ENCODE results near the gene WWOX.
A peak's percentile ranks its signal among the peaks of the same experiment; 100 is the strongest.

Gene WWOX

DNA sequence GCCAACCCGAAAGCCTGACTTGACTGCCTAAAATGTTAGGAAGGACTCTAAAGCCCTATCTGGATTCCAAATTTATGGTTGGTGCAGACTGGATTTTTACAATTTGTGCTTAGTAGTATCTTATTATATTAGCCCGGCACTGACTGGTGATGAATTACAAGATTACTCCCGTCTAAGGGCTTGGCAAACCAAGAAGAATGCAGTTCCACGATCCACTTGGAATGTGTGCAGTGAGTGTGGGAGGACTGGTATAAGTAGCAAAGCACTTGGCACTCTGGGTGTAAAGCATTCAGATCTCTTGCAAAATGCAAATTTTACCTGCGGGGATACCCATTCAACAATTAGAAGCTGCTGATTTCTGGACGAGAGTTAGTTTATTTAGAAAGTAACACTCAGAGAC lies 961.7 kb downstream of the WWOX start:
- no peak overlapping the region for H3K9ac ChIP-seq (ENCODE audit: low read length in 2 of 2)
- no peaks in the 10 kb centered on the region for H3K9me3 ChIP-seq (ENCODE audit: control insufficient read depth in 2 of 2, low read length in 2 of 2)
- peaks cover 23% of the 10 kb centered on the region for H3K4me1 ChIP-seq (ENCODE audit: control insufficient read depth, insufficient read depth, low read length)
- H3K27ac ChIP-seq (ENCODE audit: low read length) = no peak overlapping the region
- H3K36me3 ChIP-seq (ENCODE audit: control insufficient read depth in 2 of 2, insufficient read depth in 2 of 2, low read length in 2 of 2) = no peaks in the 10 kb centered on the region
- H3K27me3 ChIP-seq (ENCODE audit: control insufficient read depth in 1 of 2, insufficient read depth in 2 of 2, low read length in 2 of 2) = no peaks in the 10 kb centered on the region
- H3K4me3 ChIP-seq (ENCODE audit: low read length in 2 of 2) = no peak overlapping the region

DNA sequence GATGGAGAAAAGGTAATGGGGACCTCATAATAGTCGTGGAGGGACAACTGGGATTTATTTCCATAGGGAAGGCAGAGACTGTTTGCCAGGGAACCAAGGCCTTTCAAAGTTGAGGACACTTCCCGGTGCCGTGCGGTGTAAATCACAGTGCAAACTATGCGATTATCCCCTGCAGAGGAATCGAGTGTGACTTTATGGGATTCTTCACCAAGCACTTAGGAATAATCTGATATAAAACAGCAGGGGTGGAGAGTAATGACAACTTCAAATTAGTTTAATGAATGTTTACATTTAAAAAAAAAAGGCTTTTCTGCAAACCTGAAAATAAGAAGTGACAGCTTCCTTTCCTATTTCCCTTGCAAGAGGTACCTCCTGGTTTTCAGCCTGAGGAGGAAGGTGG lies 962.9 kb downstream of the WWOX start:
- no peak overlapping the region for H3K27ac ChIP-seq (ENCODE audit: low read length)
- H3K9ac ChIP-seq (ENCODE audit: low read length in 2 of 2) = no peak overlapping the region
- no peaks in the 10 kb centered on the region for H3K27me3 ChIP-seq (ENCODE audit: control insufficient read depth in 1 of 2, insufficient read depth in 2 of 2, low read length in 2 of 2)
- no peak overlapping the region for H3K4me3 ChIP-seq (ENCODE audit: low read length in 2 of 2)
- H3K4me1 ChIP-seq (ENCODE audit: control insufficient read depth, insufficient read depth, low read length) = peaks cover 23% of the 10 kb centered on the region
- H3K36me3 ChIP-seq (ENCODE audit: control insufficient read depth in 2 of 2, insufficient read depth in 2 of 2, low read length in 2 of 2) = no peaks in the 10 kb centered on the region
- H3K9me3 ChIP-seq (ENCODE audit: control insufficient read depth in 2 of 2, low read length in 2 of 2) = no peaks in the 10 kb centered on the region

DNA sequence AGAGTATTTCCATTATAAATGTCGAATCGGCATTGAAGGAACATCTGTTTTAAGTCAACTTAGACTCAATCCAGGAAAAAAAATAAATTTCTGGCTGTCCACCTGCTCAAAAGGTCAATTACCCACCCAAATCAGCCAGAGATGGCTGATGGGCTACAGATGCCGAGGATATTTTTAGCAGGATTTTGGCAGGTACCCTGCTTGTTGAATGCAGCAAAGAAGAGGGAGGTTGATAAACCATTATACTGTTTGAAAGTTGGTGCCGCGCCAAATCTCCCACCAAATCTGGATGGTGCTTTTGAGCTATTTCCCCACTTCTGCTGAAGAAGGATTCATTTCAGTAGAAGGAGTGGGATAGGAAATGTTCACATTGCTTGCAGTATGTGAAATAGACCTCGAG lies 963.4 kb downstream of the WWOX start:
- no peak overlapping the region for H3K27ac ChIP-seq (ENCODE audit: low read length)
- no peak overlapping the region for H3K9ac ChIP-seq (ENCODE audit: low read length in 2 of 2)
- H3K36me3 ChIP-seq (ENCODE audit: control insufficient read depth in 2 of 2, insufficient read depth in 2 of 2, low read length in 2 of 2) = no peaks in the 10 kb centered on the region
- H3K4me1 ChIP-seq (ENCODE audit: control insufficient read depth, insufficient read depth, low read length) = peaks cover 26% of the 10 kb centered on the region
- H3K4me3 ChIP-seq (ENCODE audit: low read length in 2 of 2) = peak overlapping the region in 1 of 2 donors; percentile 22
- H3K9me3 ChIP-seq (ENCODE audit: control insufficient read depth in 2 of 2, low read length in 2 of 2) = no peaks in the 10 kb centered on the region
- H3K27me3 ChIP-seq (ENCODE audit: control insufficient read depth in 1 of 2, insufficient read depth in 2 of 2, low read length in 2 of 2) = no peaks in the 10 kb centered on the region

DNA sequence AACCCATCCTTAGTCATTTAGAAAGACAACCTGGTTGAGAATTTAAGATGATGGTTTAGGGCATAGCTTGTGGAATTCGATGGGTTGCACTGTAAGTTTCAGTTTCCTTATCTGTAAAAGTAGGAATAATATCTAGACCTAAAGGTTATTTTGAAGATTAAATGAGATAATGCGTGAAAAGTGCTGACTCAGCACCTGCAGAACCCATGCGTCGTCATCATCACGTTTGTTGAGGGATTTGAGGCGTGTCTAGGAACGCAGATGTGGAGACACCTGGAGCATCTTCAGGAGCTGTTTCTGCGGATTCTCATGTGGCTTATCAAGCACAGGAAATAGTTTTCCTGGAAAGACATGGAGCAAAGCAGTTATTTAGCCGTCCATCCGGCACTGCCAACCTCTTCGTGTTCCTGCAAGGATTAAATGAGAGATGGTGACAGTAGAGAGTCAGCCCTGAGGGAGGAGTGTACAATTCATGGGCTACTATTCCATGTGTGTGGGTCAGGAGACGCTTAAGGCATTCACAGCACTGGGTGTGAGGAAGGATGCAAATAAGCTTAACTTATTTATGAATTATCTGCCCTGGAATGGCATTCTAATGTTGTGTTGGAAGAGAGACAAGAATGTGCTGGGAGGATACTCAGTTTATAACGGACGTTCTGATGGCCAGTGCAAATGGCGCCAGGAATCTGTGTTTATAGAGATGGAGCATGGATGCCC lies 965.0 kb downstream of the WWOX start:
- H3K4me1 ChIP-seq (ENCODE audit: control insufficient read depth, insufficient read depth, low read length) = peaks cover 37% of the 10 kb centered on the region
- H3K27ac ChIP-seq (ENCODE audit: low read length) = no peak overlapping the region
- H3K27me3 ChIP-seq (ENCODE audit: control insufficient read depth in 1 of 2, insufficient read depth in 2 of 2, low read length in 2 of 2) = no peaks in the 10 kb centered on the region
- H3K9ac ChIP-seq (ENCODE audit: low read length in 2 of 2) = no peak overlapping the region
- no peaks in the 10 kb centered on the region for H3K9me3 ChIP-seq (ENCODE audit: control insufficient read depth in 2 of 2, low read length in 2 of 2)
- H3K4me3 ChIP-seq (ENCODE audit: low read length in 2 of 2) = no peak overlapping the region
- no peaks in the 10 kb centered on the region for H3K36me3 ChIP-seq (ENCODE audit: control insufficient read depth in 2 of 2, insufficient read depth in 2 of 2, low read length in 2 of 2)

DNA sequence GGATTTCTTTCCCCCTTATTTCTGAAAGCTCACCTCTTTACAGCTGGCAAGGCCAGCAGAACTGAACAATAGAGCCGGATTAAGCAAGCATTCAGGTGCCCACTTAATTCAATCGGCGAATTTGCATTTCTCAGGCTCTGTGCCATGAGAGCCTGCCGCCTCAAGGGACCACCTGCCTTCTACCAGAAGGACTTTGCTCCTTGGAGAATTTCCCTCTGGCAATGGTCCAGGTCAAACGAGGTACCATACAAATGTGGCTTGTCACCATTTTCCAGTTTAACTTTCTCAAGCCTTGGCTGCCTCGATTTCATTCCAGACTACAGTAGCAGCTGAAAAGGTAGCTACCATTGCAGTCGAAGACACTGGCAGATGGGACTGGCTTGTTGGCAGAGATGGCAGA lies 967.1 kb downstream of the WWOX start:
- Histone ChIP-seq H3K36me3 (ENCODE audit: control insufficient read depth in 2 of 2, insufficient read depth in 2 of 2, low read length in 2 of 2) (no peaks in the 10 kb centered on the region), H3K9me3 (ENCODE audit: control insufficient read depth in 2 of 2, low read length in 2 of 2) (no peaks in the 10 kb centered on the region), H3K27me3 (ENCODE audit: control insufficient read depth in 1 of 2, insufficient read depth in 2 of 2, low read length in 2 of 2) (no peaks in the 10 kb centered on the region), H3K4me3 (ENCODE audit: low read length in 2 of 2) (no peak overlapping the region), H3K27ac (ENCODE audit: low read length) (no peak overlapping the region), H3K4me1 (ENCODE audit: control insufficient read depth, insufficient read depth, low read length) (peaks cover 41% of the 10 kb centered on the region), H3K9ac (ENCODE audit: low read length in 2 of 2) (no peak overlapping the region)

DNA sequence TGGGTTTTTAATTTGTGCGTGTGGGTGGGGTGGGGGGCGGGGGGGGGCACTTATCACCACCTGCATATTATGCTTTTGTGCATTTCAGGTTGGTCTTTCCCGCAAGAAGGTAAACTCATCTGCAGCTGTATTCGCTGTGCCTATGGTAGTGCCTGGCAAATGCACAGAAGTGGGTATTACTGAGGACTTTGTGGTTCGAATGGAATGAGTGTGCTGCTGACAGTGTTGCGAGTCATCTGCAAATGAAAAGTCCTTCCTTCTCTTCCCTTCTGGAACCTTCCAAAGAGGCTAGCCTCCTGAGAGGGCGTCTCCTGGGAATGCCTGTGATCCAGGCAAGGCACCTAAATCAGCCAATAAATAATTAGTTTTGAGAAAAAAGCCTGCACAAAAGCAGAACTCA lies 968.1 kb downstream of the WWOX start:
- H3K36me3 ChIP-seq (ENCODE audit: control insufficient read depth in 2 of 2, insufficient read depth in 2 of 2, low read length in 2 of 2) = no peaks in the 10 kb centered on the region
- peak overlapping the region; percentile 24 for H3K27ac ChIP-seq (ENCODE audit: low read length)
- H3K4me1 ChIP-seq (ENCODE audit: control insufficient read depth, insufficient read depth, low read length) = peaks cover 39% of the 10 kb centered on the region
- no peaks in the 10 kb centered on the region for H3K9me3 ChIP-seq (ENCODE audit: control insufficient read depth in 2 of 2, low read length in 2 of 2)
- H3K9ac ChIP-seq (ENCODE audit: low read length in 2 of 2) = no peak overlapping the region
- no peaks in the 10 kb centered on the region for H3K27me3 ChIP-seq (ENCODE audit: control insufficient read depth in 1 of 2, insufficient read depth in 2 of 2, low read length in 2 of 2)
- no peak overlapping the region for H3K4me3 ChIP-seq (ENCODE audit: low read length in 2 of 2)

DNA sequence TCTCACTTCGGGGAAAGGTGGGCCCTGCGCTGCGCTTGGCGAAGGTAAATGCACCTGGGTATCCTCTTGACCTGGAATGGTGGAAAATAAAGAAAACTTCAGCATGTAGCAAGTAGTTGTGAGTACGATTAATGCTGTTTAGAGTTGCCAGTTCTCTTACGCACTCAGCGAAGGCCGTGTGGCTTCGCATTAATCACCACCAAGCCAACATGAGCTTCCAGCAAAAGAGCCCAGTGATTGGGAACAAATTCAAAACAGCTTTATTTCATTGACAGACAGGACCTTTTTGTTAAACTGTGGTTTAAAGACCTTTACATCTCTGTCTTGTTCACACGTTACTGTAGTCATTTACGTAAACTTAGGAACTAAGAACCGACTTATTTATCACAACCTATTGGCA lies 969.7 kb downstream of the WWOX start:
- Histone ChIP-seq H3K4me3 (ENCODE audit: low read length in 2 of 2) (no peak overlapping the region), H3K9me3 (ENCODE audit: control insufficient read depth in 2 of 2, low read length in 2 of 2) (no peaks in the 10 kb centered on the region), H3K9ac (ENCODE audit: low read length in 2 of 2) (peak overlapping the region in 1 of 2 donors; percentile 27), H3K27me3 (ENCODE audit: control insufficient read depth in 1 of 2, insufficient read depth in 2 of 2, low read length in 2 of 2) (no peaks in the 10 kb centered on the region), H3K36me3 (ENCODE audit: control insufficient read depth in 2 of 2, insufficient read depth in 2 of 2, low read length in 2 of 2) (no peaks in the 10 kb centered on the region), H3K4me1 (ENCODE audit: control insufficient read depth, insufficient read depth, low read length) (peaks cover 34% of the 10 kb centered on the region), H3K27ac (ENCODE audit: low read length) (peak overlapping the region; percentile 87)

DNA sequence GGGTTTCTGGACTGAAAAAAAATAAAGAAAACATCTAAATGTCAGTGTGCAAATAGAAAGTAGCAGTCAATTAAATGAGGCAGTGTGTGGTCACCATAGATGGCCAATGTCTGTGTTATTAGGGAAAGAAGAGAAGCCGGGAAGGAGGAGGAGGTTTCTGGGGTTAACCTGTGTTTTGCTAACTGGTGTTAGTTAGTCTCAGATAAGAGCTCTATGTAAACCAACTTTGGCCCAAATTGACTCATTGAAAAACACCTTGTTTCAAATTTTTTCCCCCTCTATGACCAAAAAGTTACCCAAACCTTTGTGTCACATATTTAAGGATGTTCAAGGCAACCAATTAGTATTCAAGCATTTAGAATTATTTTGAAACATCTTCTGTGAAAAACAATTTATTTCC lies 970.2 kb downstream of the WWOX start:
- no peaks in the 10 kb centered on the region for H3K9me3 ChIP-seq (ENCODE audit: control insufficient read depth in 2 of 2, low read length in 2 of 2)
- no peaks in the 10 kb centered on the region for H3K36me3 ChIP-seq (ENCODE audit: control insufficient read depth in 2 of 2, insufficient read depth in 2 of 2, low read length in 2 of 2)
- H3K9ac ChIP-seq (ENCODE audit: low read length in 2 of 2) = peak overlapping the region; percentile 27 to 29
- H3K27ac ChIP-seq (ENCODE audit: low read length) = peak overlapping the region; percentile 87
- H3K4me1 ChIP-seq (ENCODE audit: control insufficient read depth, insufficient read depth, low read length) = peaks cover 34% of the 10 kb centered on the region
- H3K4me3 ChIP-seq (ENCODE audit: low read length in 2 of 2) = no peak overlapping the region
- H3K27me3 ChIP-seq (ENCODE audit: control insufficient read depth in 1 of 2, insufficient read depth in 2 of 2, low read length in 2 of 2) = no peaks in the 10 kb centered on the region

DNA sequence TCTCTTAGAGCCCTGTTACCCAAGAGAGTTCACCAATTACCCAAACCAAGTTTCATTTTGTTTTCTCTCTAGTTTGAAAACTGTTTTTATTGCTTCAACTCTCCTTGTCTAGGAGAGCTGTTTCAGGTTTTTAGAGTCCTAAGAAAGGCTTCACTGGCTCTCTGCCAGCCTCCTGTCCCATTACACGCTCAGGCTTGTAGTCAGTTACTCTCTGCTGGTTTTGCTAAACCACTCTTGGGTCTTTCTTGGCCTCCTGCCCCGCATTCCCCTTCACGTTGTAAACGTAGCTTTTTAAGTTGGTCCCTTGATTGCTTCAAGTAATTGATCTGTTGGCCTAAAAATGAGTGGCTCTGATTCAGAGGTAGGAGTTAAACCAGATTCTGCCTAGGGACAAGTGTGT lies 972.0 kb downstream of the WWOX start:
- H3K9me3 ChIP-seq (ENCODE audit: control insufficient read depth in 2 of 2, low read length in 2 of 2) = no peaks in the 10 kb centered on the region
- H3K27ac ChIP-seq (ENCODE audit: low read length) = peak overlapping the region; percentile 87
- H3K36me3 ChIP-seq (ENCODE audit: control insufficient read depth in 2 of 2, insufficient read depth in 2 of 2, low read length in 2 of 2) = no peaks in the 10 kb centered on the region
- no peaks in the 10 kb centered on the region for H3K27me3 ChIP-seq (ENCODE audit: control insufficient read depth in 1 of 2, insufficient read depth in 2 of 2, low read length in 2 of 2)
- peaks cover 34% of the 10 kb centered on the region for H3K4me1 ChIP-seq (ENCODE audit: control insufficient read depth, insufficient read depth, low read length)
- H3K4me3 ChIP-seq (ENCODE audit: low read length in 2 of 2) = peak overlapping the region in 1 of 2 donors; percentile 29
- H3K9ac ChIP-seq (ENCODE audit: low read length in 2 of 2) = peak overlapping the region in 1 of 2 donors; percentile 36

DNA sequence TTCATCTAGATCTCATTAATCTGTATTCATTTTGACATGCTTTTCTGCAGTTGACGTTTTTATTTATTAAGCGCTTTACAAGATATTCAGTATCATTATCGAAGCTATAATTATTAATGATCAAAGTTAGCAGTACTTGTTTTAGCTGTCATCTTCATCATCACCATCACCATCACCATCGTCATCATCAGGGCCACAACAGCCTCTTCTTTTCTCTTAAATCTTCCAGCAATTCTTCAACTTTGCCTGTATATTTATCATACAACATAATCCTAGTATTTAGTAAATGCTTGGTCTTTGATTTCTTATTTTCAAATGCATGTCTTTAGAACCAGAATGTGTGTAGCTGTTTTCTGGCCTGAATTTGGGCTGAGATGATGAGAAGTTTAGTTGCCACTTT lies 973.1 kb downstream of the WWOX start:
- Histone ChIP-seq H3K27me3 (ENCODE audit: control insufficient read depth in 1 of 2, insufficient read depth in 2 of 2, low read length in 2 of 2) (no peaks in the 10 kb centered on the region), H3K4me3 (ENCODE audit: low read length in 2 of 2) (no peak overlapping the region), H3K4me1 (ENCODE audit: control insufficient read depth, insufficient read depth, low read length) (peaks cover 33% of the 10 kb centered on the region), H3K36me3 (ENCODE audit: control insufficient read depth in 2 of 2, insufficient read depth in 2 of 2, low read length in 2 of 2) (no peaks in the 10 kb centered on the region), H3K9ac (ENCODE audit: low read length in 2 of 2) (no peak overlapping the region), H3K9me3 (ENCODE audit: control insufficient read depth in 2 of 2, low read length in 2 of 2) (no peaks in the 10 kb centered on the region), H3K27ac (ENCODE audit: low read length) (peak overlapping the region; percentile 87)

DNA sequence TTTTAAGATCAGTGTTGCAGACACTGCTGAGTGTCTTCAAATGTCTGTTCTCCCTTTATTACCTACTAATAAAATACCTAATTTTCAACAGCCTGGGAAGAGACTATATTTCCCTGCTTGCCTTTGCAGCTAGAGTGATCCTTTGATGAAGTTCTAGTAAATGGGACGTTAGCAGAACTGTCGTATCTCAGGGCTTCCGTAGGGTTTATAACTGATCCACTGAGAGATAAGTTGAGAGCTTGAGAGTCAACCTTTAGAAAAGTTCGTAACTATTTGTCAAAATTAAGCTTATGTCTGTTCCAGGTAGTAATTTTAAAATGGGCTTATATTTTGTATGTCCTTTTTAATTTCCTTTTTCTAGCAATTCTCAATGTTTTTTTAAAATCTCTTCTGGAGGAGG lies 974.1 kb downstream of the WWOX start:
- no peak overlapping the region for H3K9ac ChIP-seq (ENCODE audit: low read length in 2 of 2)
- no peaks in the 10 kb centered on the region for H3K36me3 ChIP-seq (ENCODE audit: control insufficient read depth in 2 of 2, insufficient read depth in 2 of 2, low read length in 2 of 2)
- peaks cover 25% of the 10 kb centered on the region for H3K4me1 ChIP-seq (ENCODE audit: control insufficient read depth, insufficient read depth, low read length)
- no peaks in the 10 kb centered on the region for H3K9me3 ChIP-seq (ENCODE audit: control insufficient read depth in 2 of 2, low read length in 2 of 2)
- no peak overlapping the region for H3K27ac ChIP-seq (ENCODE audit: low read length)
- no peak overlapping the region for H3K4me3 ChIP-seq (ENCODE audit: low read length in 2 of 2)
- no peaks in the 10 kb centered on the region for H3K27me3 ChIP-seq (ENCODE audit: control insufficient read depth in 1 of 2, insufficient read depth in 2 of 2, low read length in 2 of 2)
